Prostate gland (tissue), 2 donors: ENCODE results near the gene DDX54.

ENCODE experiments used
- CTCF ChIP-seq, 4 experiments: fragments of 200-600 bp in 2 of 4; fragments of 450-650 bp in 2 of 4; sonication (generic) in 2 of 4; IDR thresholded peaks; 1 replicate in 3 of 4; 2 replicates in 1 of 4; pipeline ENCODE4 v1.5.1; 2016 to 2019; ENCODE audit warnings: antibody characterized with exemption in 4 of 4, mild to moderate bottlenecking in 2 of 4, moderate library complexity in 2 of 4
- POLR2A ChIP-seq: fragments of 450-650 bp; IDR thresholded peaks from one replicate; pipeline ENCODE4 v1.6.1; 2016; ENCODE audit warnings: antibody characterized with exemption, mild to moderate bottlenecking
- POLR2AphosphoS5 ChIP-seq: sonication (generic); formaldehyde crosslinking; IDR thresholded peaks from one replicate; pipeline ENCODE4 v1.6.1; 2017; ENCODE audit warnings: antibody characterized with exemption

GRCh38 chr12:113186033-113186365 lies 721 bp upstream of the DDX54 start:
- TF ChIP-seq CTCF (IDR thresholded peaks at IDR 0.05) (no peak), POLR2AphosphoS5 (no peak), POLR2A (no peak)
